Liver (tissue), 9 donors: ENCODE data around the gene CREB1. TPM values are rescaled to one million over a fixed set of nuclear protein-coding genes. Genes with fewer than 3 reads are reported as not detected.

Experiments used
- DNase-seq: peaks from one replicate; pipeline ENCODE4 v3.0.0-alpha.2; 2017; ENCODE audit warnings: low spot score
- H3K27ac ChIP-seq, 2 donors: one replicate each; pipeline ENCODE4 v1.7.0; 2013; ENCODE audit warnings: inconsistent platforms in 2 of 2, low read length in 2 of 2, control low read depth in 1 of 2, low read depth in 1 of 2, mild to moderate bottlenecking in 1 of 2
- H3K27me3 ChIP-seq, 4 donors: one replicate each; pipeline versions ENCODE4 v1.6.1 to v1.7.0; 2013; ENCODE audit warnings: low read length in 3 of 4, inconsistent platforms in 1 of 4, mild to moderate bottlenecking in 1 of 4, moderate library complexity in 1 of 4; ENCODE audit not compliant: control insufficient read depth in 4 of 4, insufficient read depth in 4 of 4
- H3K36me3 ChIP-seq, 4 donors: one replicate each; pipeline versions ENCODE4 v1.6.1 to v1.7.0; 2013; ENCODE audit warnings: low read length in 3 of 4, mild to moderate bottlenecking in 3 of 4, low read depth in 1 of 4, moderate library complexity in 1 of 4; ENCODE audit not compliant: control insufficient read depth in 4 of 4, insufficient read depth in 3 of 4
- H3K4me1 ChIP-seq, 4 donors: one replicate each; pipeline versions ENCODE4 v1.6.1 to v1.7.0; 2013; ENCODE audit warnings: low read length in 3 of 4, mild to moderate bottlenecking in 3 of 4, moderate library complexity in 1 of 4; ENCODE audit not compliant: control insufficient read depth in 4 of 4, insufficient read depth in 4 of 4
- H3K4me3 ChIP-seq, 3 donors: one replicate each; pipeline versions ENCODE4 v1.6.1 to v1.7.0; 2013; ENCODE audit warnings: low read length in 3 of 3, control low read depth in 1 of 3, low read depth in 1 of 3, mild to moderate bottlenecking in 1 of 3
- H3K9ac ChIP-seq, 2 donors: one replicate each; pipeline ENCODE4 v1.7.0; 2013; ENCODE audit warnings: low read length in 2 of 2, mild to moderate bottlenecking in 2 of 2, moderate library complexity in 2 of 2, control low read depth in 1 of 2, low read depth in 1 of 2
- H3K9me3 ChIP-seq, 4 donors: one replicate each; pipeline versions ENCODE4 v1.6.1 to v1.7.0; 2013; ENCODE audit warnings: low read length in 3 of 4; ENCODE audit not compliant: control insufficient read depth in 4 of 4
- EGR1 ChIP-seq, 2 donors: IDR thresholded peaks; 2 replicates each; pipeline ENCODE4 v1.6.1; 2016 to 2018; ENCODE audit warnings: antibody characterized with exemption in 2 of 2, low read depth in 2 of 2
- FOXA1 ChIP-seq: IDR thresholded peaks from 2 replicates; pipeline ENCODE4 v1.6.1; 2016; ENCODE audit warnings: antibody characterized with exemption
- FOXA2 ChIP-seq: IDR thresholded peaks from 2 replicates; pipeline ENCODE4 v1.6.1; 2016; ENCODE audit warnings: antibody characterized with exemption
- GABPA ChIP-seq, 2 donors: IDR thresholded peaks in 1 of 2; conservative IDR thresholded peaks in 1 of 2; 2 replicates each; pipeline ENCODE4 v1.6.1; 2016; ENCODE audit warnings: antibody characterized with exemption in 2 of 2, mild to moderate bottlenecking in 1 of 2, moderate library complexity in 1 of 2
- HNF4A ChIP-seq, 2 donors: conservative IDR thresholded peaks; 2 replicates each; pipeline ENCODE4 v1.6.1; 2016; ENCODE audit warnings: antibody characterized with exemption in 2 of 2, mild to moderate bottlenecking in 2 of 2
- HNF4G ChIP-seq: IDR thresholded peaks from 2 replicates; pipeline ENCODE4 v1.6.1; 2016; ENCODE audit warnings: antibody characterized with exemption
- JUND ChIP-seq, 2 donors: IDR thresholded peaks; 2 replicates each; pipeline ENCODE4 v1.6.1; 2016; ENCODE audit warnings: antibody characterized with exemption in 2 of 2
- NR2F2 ChIP-seq: IDR thresholded peaks from 2 replicates; pipeline ENCODE4 v1.6.1; 2016; ENCODE audit warnings: antibody characterized with exemption
- RAD21 ChIP-seq, 2 donors: IDR thresholded peaks; 2 replicates each; pipeline ENCODE4 v1.6.1; 2016; ENCODE audit warnings: antibody characterized with exemption in 2 of 2, mild to moderate bottlenecking in 2 of 2
- RXRA ChIP-seq, 2 donors: IDR thresholded peaks; 2 replicates each; pipeline ENCODE4 v1.6.1; 2017 to 2018; ENCODE audit warnings: antibody characterized with exemption in 2 of 2, mild to moderate bottlenecking in 1 of 2
- SP1 ChIP-seq: IDR thresholded peaks from 2 replicates; pipeline ENCODE4 v1.6.1; 2018; ENCODE audit warnings: antibody characterized with exemption, mild to moderate bottlenecking
- TAF1 ChIP-seq: conservative IDR thresholded peaks from 2 replicates; pipeline ENCODE4 v1.6.1; 2016; ENCODE audit warnings: antibody characterized with exemption, mild to moderate bottlenecking
- YY1 ChIP-seq: IDR thresholded peaks from 2 replicates; pipeline ENCODE4 v1.6.1; 2016; ENCODE audit warnings: antibody characterized with exemption, mild to moderate bottlenecking
- WGBS: extraction: QIAGEN DNeasy Blood & Tissue Kit; methylation state at CpG from one replicate; pipeline ENCODE4 v1.1.7; 2013; 5-methylcytosine and 5-hydroxymethylcytosine counted together
- polyA plus RNA-seq, 2 donors: library from polyadenylated mRNA; stranded (reverse) in 1 of 2; unstranded in 1 of 2; fragments of 200-250 nt in 1 of 2; fragments of >200 nt in 1 of 2; fragmentation: Nextera tagmentation in 1 of 2; extraction: Ambion mirVana in 1 of 2; gene quantifications; one replicate each; pipeline versions ENCODE4 v1.2.1 to v1.2.3, GENCODE V29; 2013 to 2015
- total RNA-seq, 2 donors: library from RNA; depleted of rRNA; stranded (reverse); fragments of >200 nt; gene quantifications; one replicate each; pipeline ENCODE4 v1.2.3, GENCODE V29; 2014
- TF ChIP-seq, protein P1 (sequence below): IDR thresholded peaks from 2 replicates; pipeline ENCODE4 v1.6.1; 2016; ENCODE audit warnings: antibody characterized with exemption, mild to moderate bottlenecking
- TF ChIP-seq, protein P2 (sequence below): IDR thresholded peaks from 2 replicates; pipeline ENCODE4 v1.6.1; 2016; ENCODE audit warnings: antibody characterized with exemption
- TF ChIP-seq, protein P3 (sequence below): IDR thresholded peaks from 2 replicates; pipeline ENCODE4 v1.6.1; 2016; ENCODE audit warnings: antibody characterized with exemption
- TF ChIP-seq, protein P4 (sequence below): IDR thresholded peaks from 2 replicates; pipeline ENCODE4 v1.6.1; 2016; ENCODE audit warnings: antibody characterized with exemption
- donor health status: healthy.
- donor health status: healthy.
- donor health status: healthy.
- donor health status: healthy.
- donor health status: healthy.

Gene CREB1
- total and polyA plus RNA-seq, 4 donors: 4.4 to 24.4 (median 14.5) TPM

DNA sequence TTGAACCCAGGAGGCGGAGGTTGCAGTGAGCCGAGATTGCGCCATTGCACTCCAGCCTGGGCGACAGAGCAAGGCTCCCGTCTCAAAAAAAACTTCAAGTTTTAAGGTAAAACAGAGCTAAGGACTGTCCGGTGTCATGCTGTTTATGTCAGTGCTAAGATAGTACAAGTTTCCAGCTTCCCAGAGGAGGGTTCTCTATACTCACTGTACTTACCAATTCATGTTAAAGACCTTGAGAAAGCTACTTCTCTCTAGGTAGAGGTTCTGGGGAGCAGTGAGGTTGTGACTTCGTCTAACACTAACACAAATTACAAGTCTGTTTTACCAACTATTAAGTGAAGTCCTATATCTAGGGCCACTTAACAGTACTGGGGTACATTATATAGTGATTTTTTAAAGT is 76.6 kb downstream of the CREB1 start:
- peaks cover 0 to 2% (median 0%) of the 10 kb centered on the region in 4 donors for H3K36me3 ChIP-seq
- H3K4me1 ChIP-seq: no peaks in the 10 kb centered on the region
- no peak for DNase-seq
- WGBS: 96% methylated on average over 7 of the region's 7 CpGs
- no peak overlapping the region for H3K4me3 ChIP-seq
- no peak overlapping the region for H3K9ac ChIP-seq
- no peaks in the 10 kb centered on the region for H3K9me3 ChIP-seq
- no peak overlapping the region for H3K27ac ChIP-seq
- TF ChIP-seq JUND (IDR thresholded peaks at IDR 0.05) (no peak), RXRA (IDR thresholded peaks at IDR 0.05) (no peak), FOXA2 (no peak)
- H3K27me3 ChIP-seq: no peaks in the 10 kb centered on the region

DNA sequence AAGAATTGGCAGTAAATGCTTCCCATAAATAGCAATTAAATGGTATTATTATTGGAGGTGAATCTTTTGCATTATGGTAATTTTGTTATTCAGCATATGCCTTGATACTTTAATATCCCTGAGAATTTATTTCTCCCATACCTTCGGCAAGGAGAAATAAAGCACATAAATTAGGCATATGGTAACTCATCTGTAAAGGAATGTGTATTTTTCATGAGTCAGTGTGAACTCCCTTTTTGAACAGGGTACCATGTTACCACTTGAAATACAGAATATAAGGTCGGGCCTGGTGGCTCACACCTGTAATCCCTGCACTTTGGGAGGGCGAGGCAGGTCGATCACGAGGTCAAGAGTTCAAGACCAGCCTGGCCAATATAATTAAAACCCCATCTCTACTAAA is 77.1 kb downstream of the CREB1 start:
- Histone ChIP-seq H3K27me3 (no peaks in the 10 kb centered on the region), H3K27ac (no peak overlapping the region), H3K4me1 (no peaks in the 10 kb centered on the region), H3K9me3 (no peaks in the 10 kb centered on the region), H3K9ac (no peak overlapping the region), H3K36me3 (peaks cover 0 to 2% (median 0%) of the 10 kb centered on the region in 4 donors), H3K4me3 (no peak overlapping the region)
- WGBS: 96% methylated on average over 5 of the region's 5 CpGs
- DNase-seq: no peak
- TF ChIP-seq, protein P1, sequence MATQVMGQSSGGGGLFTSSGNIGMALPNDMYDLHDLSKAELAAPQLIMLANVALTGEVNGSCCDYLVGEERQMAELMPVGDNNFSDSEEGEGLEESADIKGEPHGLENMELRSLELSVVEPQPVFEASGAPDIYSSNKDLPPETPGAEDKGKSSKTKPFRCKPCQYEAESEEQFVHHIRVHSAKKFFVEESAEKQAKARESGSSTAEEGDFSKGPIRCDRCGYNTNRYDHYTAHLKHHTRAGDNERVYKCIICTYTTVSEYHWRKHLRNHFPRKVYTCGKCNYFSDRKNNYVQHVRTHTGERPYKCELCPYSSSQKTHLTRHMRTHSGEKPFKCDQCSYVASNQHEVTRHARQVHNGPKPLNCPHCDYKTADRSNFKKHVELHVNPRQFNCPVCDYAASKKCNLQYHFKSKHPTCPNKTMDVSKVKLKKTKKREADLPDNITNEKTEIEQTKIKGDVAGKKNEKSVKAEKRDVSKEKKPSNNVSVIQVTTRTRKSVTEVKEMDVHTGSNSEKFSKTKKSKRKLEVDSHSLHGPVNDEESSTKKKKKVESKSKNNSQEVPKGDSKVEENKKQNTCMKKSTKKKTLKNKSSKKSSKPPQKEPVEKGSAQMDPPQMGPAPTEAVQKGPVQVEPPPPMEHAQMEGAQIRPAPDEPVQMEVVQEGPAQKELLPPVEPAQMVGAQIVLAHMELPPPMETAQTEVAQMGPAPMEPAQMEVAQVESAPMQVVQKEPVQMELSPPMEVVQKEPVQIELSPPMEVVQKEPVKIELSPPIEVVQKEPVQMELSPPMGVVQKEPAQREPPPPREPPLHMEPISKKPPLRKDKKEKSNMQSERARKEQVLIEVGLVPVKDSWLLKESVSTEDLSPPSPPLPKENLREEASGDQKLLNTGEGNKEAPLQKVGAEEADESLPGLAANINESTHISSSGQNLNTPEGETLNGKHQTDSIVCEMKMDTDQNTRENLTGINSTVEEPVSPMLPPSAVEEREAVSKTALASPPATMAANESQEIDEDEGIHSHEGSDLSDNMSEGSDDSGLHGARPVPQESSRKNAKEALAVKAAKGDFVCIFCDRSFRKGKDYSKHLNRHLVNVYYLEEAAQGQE: no peak
- TF ChIP-seq NR2F2: no peak
- no peak for TF ChIP-seq EGR1 (IDR thresholded peaks at IDR 0.05; ENCODE audit: low read depth in 2 of 2)
- no peak for TF ChIP-seq HNF4A (conservative IDR thresholded peaks at IDR 0.05)
- TF ChIP-seq FOXA2: no peak
- TF ChIP-seq GABPA (IDR thresholded peaks at IDR 0.05 in 1 of 2, conservative IDR thresholded peaks at IDR 0.05 in 1 of 2): no peak
- TF ChIP-seq, protein P2, sequence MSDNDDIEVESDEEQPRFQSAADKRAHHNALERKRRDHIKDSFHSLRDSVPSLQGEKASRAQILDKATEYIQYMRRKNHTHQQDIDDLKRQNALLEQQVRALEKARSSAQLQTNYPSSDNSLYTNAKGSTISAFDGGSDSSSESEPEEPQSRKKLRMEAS: no peak
- no peak for TF ChIP-seq RAD21 (IDR thresholded peaks at IDR 0.05)
- no peak for TF ChIP-seq FOXA1
- no peak for TF ChIP-seq TAF1
- TF ChIP-seq, protein P3, sequence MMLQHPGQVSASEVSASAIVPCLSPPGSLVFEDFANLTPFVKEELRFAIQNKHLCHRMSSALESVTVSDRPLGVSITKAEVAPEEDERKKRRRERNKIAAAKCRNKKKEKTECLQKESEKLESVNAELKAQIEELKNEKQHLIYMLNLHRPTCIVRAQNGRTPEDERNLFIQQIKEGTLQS: no peak
- TF ChIP-seq JUND (IDR thresholded peaks at IDR 0.05): no peak
- no peak for TF ChIP-seq SP1
- no peak for TF ChIP-seq RXRA (IDR thresholded peaks at IDR 0.05)
- no peak for TF ChIP-seq HNF4G
- TF ChIP-seq YY1: no peak
- TF ChIP-seq, protein P4, sequence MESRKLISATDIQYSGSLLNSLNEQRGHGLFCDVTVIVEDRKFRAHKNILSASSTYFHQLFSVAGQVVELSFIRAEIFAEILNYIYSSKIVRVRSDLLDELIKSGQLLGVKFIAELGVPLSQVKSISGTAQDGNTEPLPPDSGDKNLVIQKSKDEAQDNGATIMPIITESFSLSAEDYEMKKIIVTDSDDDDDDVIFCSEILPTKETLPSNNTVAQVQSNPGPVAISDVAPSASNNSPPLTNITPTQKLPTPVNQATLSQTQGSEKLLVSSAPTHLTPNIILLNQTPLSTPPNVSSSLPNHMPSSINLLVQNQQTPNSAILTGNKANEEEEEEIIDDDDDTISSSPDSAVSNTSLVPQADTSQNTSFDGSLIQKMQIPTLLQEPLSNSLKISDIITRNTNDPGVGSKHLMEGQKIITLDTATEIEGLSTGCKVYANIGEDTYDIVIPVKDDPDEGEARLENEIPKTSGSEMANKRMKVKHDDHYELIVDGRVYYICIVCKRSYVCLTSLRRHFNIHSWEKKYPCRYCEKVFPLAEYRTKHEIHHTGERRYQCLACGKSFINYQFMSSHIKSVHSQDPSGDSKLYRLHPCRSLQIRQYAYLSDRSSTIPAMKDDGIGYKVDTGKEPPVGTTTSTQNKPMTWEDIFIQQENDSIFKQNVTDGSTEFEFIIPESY: no peak
